NCI-H69 (cell line): ENCODE measurements around the gene PCSK1N.
"Not testable (repeated sequence)": the region's sequence is repeated elsewhere in the genome, so short reads cannot be mapped to it uniquely, and the experiment has no call there.

Experiments
- DNase-seq: peaks from one replicate; lab custom pipeline; 2025; lab: John Stamatoyannopoulos, UW

The PCSK1N gene

GRCh38 chrX:48835524-48836329 lies at the start of gene PCSK1N:
PCSK1N (minus strand) TSS chrX:48835610; CDS start chrX:48835532, 78 bp downstream.
- DNase-seq: peak; percentile 95

GRCh38 chrX:48883729-48884128 lies 48.3 kb upstream of the PCSK1N start:
- DNase-seq: peak; percentile 3

GRCh38 chrX:48876944-48877343 lies 41.5 kb upstream of the PCSK1N start:
- DNase-seq: not testable (repeated sequence)

GRCh38 chrX:48872017-48872416 lies 36.6 kb upstream of the PCSK1N start:
- not testable (repeated sequence) for DNase-seq

- no peak for DNase-seq
Measured at GRCh38 chrX:48864210-48864609, 28.8 kb upstream of the PCSK1N start.

GRCh38 chrX:48854898-48855297 lies 19.5 kb upstream of the PCSK1N start:
- DNase-seq: peak; percentile 42

- DNase-seq: not testable (repeated sequence)
Measured at GRCh38 chrX:48854121-48854804, 18.9 kb upstream of the PCSK1N start.

GRCh38 chrX:48853494-48853893 lies 18.1 kb upstream of the PCSK1N start:
- not testable (repeated sequence) for DNase-seq

- no peak for DNase-seq
Measured at GRCh38 chrX:48852857-48853256, 17.4 kb upstream of the PCSK1N start.

- peak; percentile 3 for DNase-seq
Measured at GRCh38 chrX:48848847-48849246, 13.4 kb upstream of the PCSK1N start.

- no peak for DNase-seq
Measured at GRCh38 chrX:48839686-48840085, 4.3 kb upstream of the PCSK1N start.

- peak; percentile 47 for DNase-seq
Measured at GRCh38 chrX:48834383-48834709, 1.1 kb downstream of the PCSK1N start.

GRCh38 chrX:48833542-48834138 lies 1.8 kb downstream of the PCSK1N start:
- peak; percentile 17 for DNase-seq

- DNase-seq: no peak
Measured at GRCh38 chrX:48831909-48832291, 3.5 kb downstream of the PCSK1N start.

GRCh38 chrX:48831136-48831908 lies 4.1 kb downstream of the PCSK1N start:
- DNase-seq: no peak

- no peak for DNase-seq
Measured at GRCh38 chrX:48829016-48829735, 6.2 kb downstream of the PCSK1N start.

- DNase-seq: no peak
Measured at GRCh38 chrX:48827654-48827968, 7.8 kb downstream of the PCSK1N start.

- DNase-seq: no peak
Measured at GRCh38 chrX:48826876-48827653, 8.3 kb downstream of the PCSK1N start.

GRCh38 chrX:48826135-48826875 lies 9.1 kb downstream of the PCSK1N start, which contains the start of gene ERAS:
ERAS (plus strand) TSS chrX:48826513; CDS start chrX:48829124, 2,611 bp downstream.
- DNase-seq: no peak

- DNase-seq: no peak
Measured at GRCh38 chrX:48824066-48824465, 11.3 kb downstream of the PCSK1N start.
